Body of pancreas (tissue), 4 donors: ENCODE measurements around the gene GPC4.

Experiments
- POLR2A ChIP-seq, 3 donors: fragments of 450-650 bp; IDR thresholded peaks; one replicate each; pipeline ENCODE4 v1.6.1; 2016; ENCODE audit warnings: antibody characterized with exemption in 3 of 3, mild to moderate bottlenecking in 2 of 3
- TF ChIP-seq, protein P1 (sequence below), 7 experiments: fragments of 450-650 bp in 4 of 7; fragments of 200-600 bp in 3 of 7; sonication (generic) in 3 of 7; IDR thresholded peaks; one replicate each; pipeline ENCODE4 v1.5.1; 2016 to 2019; ENCODE audit warnings: antibody characterized with exemption in 7 of 7

DNA sequence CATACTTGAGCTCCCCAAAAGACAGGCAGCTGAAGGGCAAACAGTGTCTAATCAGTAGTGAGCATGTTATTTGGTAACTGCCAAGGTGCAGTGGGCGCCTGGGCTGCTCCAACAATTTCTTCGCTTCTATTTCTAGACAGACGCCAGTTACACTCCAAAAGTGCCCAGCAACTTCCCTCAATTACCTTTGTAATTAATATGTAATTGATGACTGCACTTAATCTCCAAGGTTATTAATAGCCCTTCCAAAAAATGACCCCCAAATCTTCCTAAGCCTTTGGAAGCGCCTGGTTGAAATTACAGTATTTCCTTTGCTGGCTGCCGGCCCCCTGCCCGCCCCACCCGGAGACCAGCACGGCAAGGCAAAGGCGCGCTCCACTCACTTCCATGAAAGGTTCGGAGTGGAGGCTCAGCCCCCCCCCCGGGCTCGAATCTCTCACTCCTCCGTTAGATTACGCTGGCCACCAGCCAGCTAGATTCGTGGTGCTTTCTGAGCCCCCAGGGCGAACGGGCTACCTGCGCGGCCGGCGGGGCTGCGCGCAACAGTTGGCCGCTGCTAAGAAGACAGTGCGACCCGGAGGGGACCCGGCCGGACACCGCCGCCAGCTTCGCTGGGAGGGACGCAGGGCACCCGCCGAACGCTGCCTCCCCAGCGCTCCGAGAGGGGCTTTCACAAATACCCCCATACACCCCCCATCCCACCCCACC, 1.9 kb downstream of the GPC4 start:
- TF ChIP-seq, protein P1, sequence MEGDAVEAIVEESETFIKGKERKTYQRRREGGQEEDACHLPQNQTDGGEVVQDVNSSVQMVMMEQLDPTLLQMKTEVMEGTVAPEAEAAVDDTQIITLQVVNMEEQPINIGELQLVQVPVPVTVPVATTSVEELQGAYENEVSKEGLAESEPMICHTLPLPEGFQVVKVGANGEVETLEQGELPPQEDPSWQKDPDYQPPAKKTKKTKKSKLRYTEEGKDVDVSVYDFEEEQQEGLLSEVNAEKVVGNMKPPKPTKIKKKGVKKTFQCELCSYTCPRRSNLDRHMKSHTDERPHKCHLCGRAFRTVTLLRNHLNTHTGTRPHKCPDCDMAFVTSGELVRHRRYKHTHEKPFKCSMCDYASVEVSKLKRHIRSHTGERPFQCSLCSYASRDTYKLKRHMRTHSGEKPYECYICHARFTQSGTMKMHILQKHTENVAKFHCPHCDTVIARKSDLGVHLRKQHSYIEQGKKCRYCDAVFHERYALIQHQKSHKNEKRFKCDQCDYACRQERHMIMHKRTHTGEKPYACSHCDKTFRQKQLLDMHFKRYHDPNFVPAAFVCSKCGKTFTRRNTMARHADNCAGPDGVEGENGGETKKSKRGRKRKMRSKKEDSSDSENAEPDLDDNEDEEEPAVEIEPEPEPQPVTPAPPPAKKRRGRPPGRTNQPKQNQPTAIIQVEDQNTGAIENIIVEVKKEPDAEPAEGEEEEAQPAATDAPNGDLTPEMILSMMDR (IDR thresholded peaks at IDR 0.05): no peak
- TF ChIP-seq POLR2A (IDR thresholded peaks at IDR 0.05): no peak
